HEK293 (cell line): ENCODE results near the gene GATAD2A.

Experiments used
- CTCF ChIA-PET: fragments of 350-600 bp; formaldehyde crosslinking; extraction: SDS; loops from one replicate; lab custom pipeline; 2021; ENCODE audit warnings: antibody characterized with exemption; lab: Yijun Ruan, JAX
- POLR2A ChIA-PET: fragments of 300-600 bp; formaldehyde crosslinking; extraction: SDS; loops from one replicate; lab custom pipeline; 2020; ENCODE audit warnings: antibody characterized with exemption, inconsistent platforms; lab: Yijun Ruan, JAX
- H3K27ac ChIP-seq: fragments of 200-500 bp; sonication (Bioruptor generic); 2 replicates; pipeline ENCODE4 v1.5.1; 2014; ENCODE audit warnings: low read depth, low read length, control low read depth, inconsistent platforms; ENCODE audit errors: extremely low read depth
- H3K36me3 ChIP-seq, 2 experiments: fragments of 200-500 bp in 1 of 2; sonication (Bioruptor generic) in 1 of 2; 1 replicate in 1 of 2; 2 replicates in 1 of 2; pipeline ENCODE4 v1.5.1; 2014 to 2017; ENCODE audit warnings: inconsistent platforms in 2 of 2, low read length in 2 of 2; ENCODE audit not compliant: control insufficient read depth in 2 of 2, insufficient read depth in 1 of 2
- H3K4me1 ChIP-seq: fragments of 200-500 bp; sonication (Bioruptor generic); 2 replicates; pipeline ENCODE4 v1.5.1; 2014; ENCODE audit warnings: mild to moderate bottlenecking, low read length, inconsistent platforms; ENCODE audit not compliant: control insufficient read depth, insufficient read depth
- H3K4me3 ChIP-seq: 2 replicates; pipeline ENCODE4 v1.5.1; 2011; ENCODE audit warnings: low read depth, mild to moderate bottlenecking, control low read depth, low read length, moderate library complexity
- H3K9me3 ChIP-seq: fragments of 200-500 bp; sonication (Bioruptor generic); 2 replicates; pipeline ENCODE4 v1.5.1; 2014; ENCODE audit warnings: low read depth, low read length, inconsistent platforms; ENCODE audit not compliant: control insufficient read depth, insufficient read depth
- MZF1 ChIP-seq: fragments of 450-650 bp; formaldehyde crosslinking; IDR thresholded peaks from 2 replicates; pipeline ENCODE4 v1.5.1; 2017; ENCODE audit warnings: missing biosample characterization, missing genetic modification characterization, borderline replicate concordance
- PRDM6 ChIP-seq: fragments of 450-650 bp; formaldehyde crosslinking; IDR thresholded peaks from 2 replicates; pipeline ENCODE4 v1.5.1; 2017; ENCODE audit warnings: missing biosample characterization, missing genetic modification characterization
- SP2 ChIP-seq: fragments of 450-650 bp; formaldehyde crosslinking; IDR thresholded peaks from 2 replicates; pipeline ENCODE4 v1.5.1; 2016; ENCODE audit warnings: missing biosample characterization, missing genetic modification characterization
- SP3 ChIP-seq: fragments of 450-650 bp; formaldehyde crosslinking; IDR thresholded peaks from 2 replicates; pipeline ENCODE4 v1.5.1; 2016; ENCODE audit warnings: missing biosample characterization, missing genetic modification characterization
- ZBTB10 ChIP-seq: fragments of 450-650 bp; formaldehyde crosslinking; IDR thresholded peaks from 2 replicates; pipeline ENCODE4 v1.5.1; 2016; ENCODE audit warnings: missing biosample characterization, missing genetic modification characterization
- ZBTB49 ChIP-seq: fragments of 450-650 bp; formaldehyde crosslinking; IDR thresholded peaks from 2 replicates; pipeline ENCODE4 v1.5.1; 2016; ENCODE audit warnings: missing biosample characterization, missing genetic modification characterization, low read depth
- ZBTB6 ChIP-seq: fragments of 450-650 bp; formaldehyde crosslinking; IDR thresholded peaks from 2 replicates; pipeline ENCODE4 v1.5.1; 2017; ENCODE audit warnings: missing biosample characterization, missing genetic modification characterization
- ZNF10 ChIP-seq: fragments of 450-650 bp; formaldehyde crosslinking; IDR thresholded peaks from 2 replicates; pipeline ENCODE4 v1.5.1; 2017; ENCODE audit warnings: missing biosample characterization, missing genetic modification characterization
- ZNF202 ChIP-seq: fragments of 450-650 bp; formaldehyde crosslinking; IDR thresholded peaks from 2 replicates; pipeline ENCODE4 v1.5.1; 2016; ENCODE audit warnings: missing biosample characterization, missing genetic modification characterization, borderline replicate concordance
- ZNF23 ChIP-seq: fragments of 450-650 bp; formaldehyde crosslinking; IDR thresholded peaks from 2 replicates; pipeline ENCODE4 v1.5.1; 2016; ENCODE audit warnings: missing biosample characterization, missing genetic modification characterization, borderline replicate concordance
- ZNF248 ChIP-seq: fragments of 450-650 bp; formaldehyde crosslinking; IDR thresholded peaks from 2 replicates; pipeline ENCODE4 v1.5.1; 2017; ENCODE audit warnings: missing biosample characterization, missing genetic modification characterization
- ZNF501 ChIP-seq: fragments of 450-650 bp; formaldehyde crosslinking; IDR thresholded peaks from 2 replicates; pipeline ENCODE4 v1.5.1; 2016; ENCODE audit warnings: missing biosample characterization, missing genetic modification characterization
- ZNF544 ChIP-seq: fragments of 450-650 bp; formaldehyde crosslinking; IDR thresholded peaks from 2 replicates; pipeline ENCODE4 v1.5.0; 2017; ENCODE audit warnings: missing biosample characterization, missing genetic modification characterization
- ZNF571 ChIP-seq: fragments of 450-650 bp; formaldehyde crosslinking; IDR thresholded peaks from 2 replicates; pipeline ENCODE4 v1.5.0; 2017; ENCODE audit warnings: missing biosample characterization, missing genetic modification characterization
- ZNF639 ChIP-seq: fragments of 450-650 bp; formaldehyde crosslinking; IDR thresholded peaks from 2 replicates; pipeline ENCODE4 v1.5.1; 2016; ENCODE audit warnings: missing biosample characterization, missing genetic modification characterization
- ZNF677 ChIP-seq: fragments of 450-650 bp; IDR thresholded peaks from 2 replicates; pipeline ENCODE4 v1.5.0; 2018; ENCODE audit warnings: missing biosample characterization, mild to moderate bottlenecking, missing genetic modification characterization, moderate library complexity
- TF ChIP-seq, protein P1 (sequence below): fragments of 450-650 bp; formaldehyde crosslinking; IDR thresholded peaks from 2 replicates; pipeline ENCODE4 v1.5.1; 2016; ENCODE audit warnings: missing biosample characterization, missing genetic modification characterization, borderline replicate concordance
- TF ChIP-seq, protein P2 (sequence below): IDR thresholded peaks from 2 replicates; pipeline ENCODE4 v1.6.1; 2011; ENCODE audit warnings: mild to moderate bottlenecking, low read depth, low read length, borderline replicate concordance

The GATAD2A gene

GRCh38 chr19:19463348-19464117, 58.1 kb downstream of the GATAD2A start:
- ChIA-PET POLR2A (interaction anchor here (0.6 kb wide), 1 partner anchor 41 kb away, joined by 4 read pairs; no protein-coding TSS in a partner anchor), CTCF (no interaction called here)
- peak overlapping the region; percentile 7; the same call in 1 of the 2 replicates for H3K27ac ChIP-seq
- H3K9me3 ChIP-seq = no peaks in the 10 kb centered on the region
- no peak overlapping the region for H3K4me3 ChIP-seq
- peaks cover 0 to 41% of the 10 kb centered on the region in 2 experiments; a peak in 1 of 3 replicates for H3K36me3 ChIP-seq
- peaks cover 25% of the 10 kb centered on the region for H3K4me1 ChIP-seq
- no peak for TF ChIP-seq ZBTB10
- TF ChIP-seq ZNF639 (tag by site-specific recombination) = no peak
- TF ChIP-seq, protein P1, sequence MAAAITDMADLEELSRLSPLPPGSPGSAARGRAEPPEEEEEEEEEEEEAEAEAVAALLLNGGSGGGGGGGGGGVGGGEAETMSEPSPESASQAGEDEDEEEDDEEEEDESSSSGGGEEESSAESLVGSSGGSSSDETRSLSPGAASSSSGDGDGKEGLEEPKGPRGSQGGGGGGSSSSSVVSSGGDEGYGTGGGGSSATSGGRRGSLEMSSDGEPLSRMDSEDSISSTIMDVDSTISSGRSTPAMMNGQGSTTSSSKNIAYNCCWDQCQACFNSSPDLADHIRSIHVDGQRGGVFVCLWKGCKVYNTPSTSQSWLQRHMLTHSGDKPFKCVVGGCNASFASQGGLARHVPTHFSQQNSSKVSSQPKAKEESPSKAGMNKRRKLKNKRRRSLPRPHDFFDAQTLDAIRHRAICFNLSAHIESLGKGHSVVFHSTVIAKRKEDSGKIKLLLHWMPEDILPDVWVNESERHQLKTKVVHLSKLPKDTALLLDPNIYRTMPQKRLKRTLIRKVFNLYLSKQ (tag by site-specific recombination) = no peak
- no peak for TF ChIP-seq ZNF202 (tag by site-specific recombination)
- no peak for TF ChIP-seq ZNF677 (tag by site-specific recombination)
- no peak for TF ChIP-seq ZNF571 (tag by site-specific recombination)
- TF ChIP-seq ZNF544 (tag by site-specific recombination) = no peak
- no peak for TF ChIP-seq SP3 (tag by site-specific recombination)
- TF ChIP-seq ZNF501 = no peak
- no peak for TF ChIP-seq ZBTB6 (tag by site-specific recombination)
- no peak for TF ChIP-seq MZF1
- no peak for TF ChIP-seq ZNF10 (tag by site-specific recombination)
- no peak for TF ChIP-seq ZNF23 (tag by site-specific recombination)
- no peak for TF ChIP-seq ZNF248 (tag by site-specific recombination)
- TF ChIP-seq, protein P2, sequence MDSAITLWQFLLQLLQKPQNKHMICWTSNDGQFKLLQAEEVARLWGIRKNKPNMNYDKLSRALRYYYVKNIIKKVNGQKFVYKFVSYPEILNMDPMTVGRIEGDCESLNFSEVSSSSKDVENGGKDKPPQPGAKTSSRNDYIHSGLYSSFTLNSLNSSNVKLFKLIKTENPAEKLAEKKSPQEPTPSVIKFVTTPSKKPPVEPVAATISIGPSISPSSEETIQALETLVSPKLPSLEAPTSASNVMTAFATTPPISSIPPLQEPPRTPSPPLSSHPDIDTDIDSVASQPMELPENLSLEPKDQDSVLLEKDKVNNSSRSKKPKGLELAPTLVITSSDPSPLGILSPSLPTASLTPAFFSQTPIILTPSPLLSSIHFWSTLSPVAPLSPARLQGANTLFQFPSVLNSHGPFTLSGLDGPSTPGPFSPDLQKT = no peak
- TF ChIP-seq PRDM6 (tag by site-specific recombination) = no peak
- no peak for TF ChIP-seq SP2 (tag by site-specific recombination)
- no peak for TF ChIP-seq ZBTB49
